Lung (tissue), 12 donors: ENCODE results near the gene LCA5L. TPM values are rescaled to one million over a fixed set of nuclear protein-coding genes. Genes with fewer than 3 reads are reported as not detected.
A peak's percentile ranks its signal among the peaks of the same experiment; 100 is the strongest.

Experiments used
- ATAC-seq: fragments of 200-7000 bp; cut with Tn5 transposase; one replicate; pipeline ENCODE4 v1.9.1; 2020; ENCODE audit warnings: moderate number of reproducible peaks; ENCODE audit not compliant: insufficient read depth, low FRiP score
- DNase-seq, 3 donors: peaks; one replicate each; pipeline ENCODE4 v3.0.0-alpha.2; 2013 to 2017
- H3K27ac ChIP-seq, 2 donors: one replicate each; pipeline ENCODE4 v1.5.1; 2013; ENCODE audit warnings: mild to moderate bottlenecking in 2 of 2, moderate library complexity in 2 of 2, control low read depth in 1 of 2, inconsistent platforms in 1 of 2, low read depth in 1 of 2, low read length in 1 of 2
- H3K27me3 ChIP-seq, 3 donors: one replicate each; pipeline ENCODE4 v1.5.1; 2013; ENCODE audit warnings: low read length in 2 of 3; ENCODE audit not compliant: control insufficient read depth in 3 of 3, insufficient read depth in 3 of 3
- H3K36me3 ChIP-seq, 4 donors: one replicate each; pipeline ENCODE4 v1.5.1; 2013; ENCODE audit warnings: low read length in 4 of 4, mild to moderate bottlenecking in 1 of 4, moderate library complexity in 1 of 4; ENCODE audit not compliant: control insufficient read depth in 4 of 4, insufficient read depth in 4 of 4
- H3K4me1 ChIP-seq, 5 donors: one replicate each; pipeline ENCODE4 v1.5.1; 2013; ENCODE audit warnings: low read length in 5 of 5, mild to moderate bottlenecking in 2 of 5, moderate library complexity in 1 of 5; ENCODE audit not compliant: control insufficient read depth in 5 of 5, insufficient read depth in 5 of 5
- H3K4me3 ChIP-seq: one replicate; pipeline ENCODE4 v1.5.1; 2013; ENCODE audit warnings: mild to moderate bottlenecking, control low read depth, moderate library complexity
- H3K9ac ChIP-seq, 2 donors: one replicate each; pipeline ENCODE4 v1.5.1; 2013; ENCODE audit warnings: low read length in 2 of 2, control low read depth in 1 of 2; ENCODE audit not compliant: insufficient read depth in 1 of 2
- H3K9me3 ChIP-seq, 4 donors: one replicate each; pipeline ENCODE4 v1.5.1; 2013; ENCODE audit warnings: low read length in 3 of 4, mild to moderate bottlenecking in 1 of 4, moderate library complexity in 1 of 4; ENCODE audit not compliant: control insufficient read depth in 4 of 4, insufficient read depth in 3 of 4
- WGBS, 2 donors: extraction: QIAGEN DNeasy Blood & Tissue Kit; methylation state at CpG; one replicate each; pipeline ENCODE4 v1.1.7; 2013; 5-methylcytosine and 5-hydroxymethylcytosine counted together
- polyA plus RNA-seq, 2 donors: library from polyadenylated mRNA; stranded (reverse); fragments of 200-250 nt; gene quantifications; one replicate each; pipeline ENCODE4 v1.2.1, GENCODE V29; 2013
- total RNA-seq, 2 donors: library from RNA; depleted of rRNA in 1 of 2; stranded (reverse); fragments of >200 nt in 1 of 2; gene quantifications; one replicate each; pipeline ENCODE4 v1.2.1, GENCODE V29; 2014 to 2021
- TF ChIP-seq, protein P1 (sequence below): IDR thresholded peaks from 2 replicates; pipeline ENCODE4 v1.5.1; 2012; ENCODE audit warnings: mild to moderate bottlenecking; ENCODE audit errors: control extremely low read depth, extremely low read depth
- donor health status: control.
- donor health status: control.
- donor health status: Bipolar disorder and iron deficiency.
- donor health status: healthy.
- donor health status: DM: yes; HTN: yes; CAD: no.

The LCA5L gene
- total and polyA plus RNA-seq, 4 donors, result 2.4 to 6.5 (median 3.7) TPM

DNA sequence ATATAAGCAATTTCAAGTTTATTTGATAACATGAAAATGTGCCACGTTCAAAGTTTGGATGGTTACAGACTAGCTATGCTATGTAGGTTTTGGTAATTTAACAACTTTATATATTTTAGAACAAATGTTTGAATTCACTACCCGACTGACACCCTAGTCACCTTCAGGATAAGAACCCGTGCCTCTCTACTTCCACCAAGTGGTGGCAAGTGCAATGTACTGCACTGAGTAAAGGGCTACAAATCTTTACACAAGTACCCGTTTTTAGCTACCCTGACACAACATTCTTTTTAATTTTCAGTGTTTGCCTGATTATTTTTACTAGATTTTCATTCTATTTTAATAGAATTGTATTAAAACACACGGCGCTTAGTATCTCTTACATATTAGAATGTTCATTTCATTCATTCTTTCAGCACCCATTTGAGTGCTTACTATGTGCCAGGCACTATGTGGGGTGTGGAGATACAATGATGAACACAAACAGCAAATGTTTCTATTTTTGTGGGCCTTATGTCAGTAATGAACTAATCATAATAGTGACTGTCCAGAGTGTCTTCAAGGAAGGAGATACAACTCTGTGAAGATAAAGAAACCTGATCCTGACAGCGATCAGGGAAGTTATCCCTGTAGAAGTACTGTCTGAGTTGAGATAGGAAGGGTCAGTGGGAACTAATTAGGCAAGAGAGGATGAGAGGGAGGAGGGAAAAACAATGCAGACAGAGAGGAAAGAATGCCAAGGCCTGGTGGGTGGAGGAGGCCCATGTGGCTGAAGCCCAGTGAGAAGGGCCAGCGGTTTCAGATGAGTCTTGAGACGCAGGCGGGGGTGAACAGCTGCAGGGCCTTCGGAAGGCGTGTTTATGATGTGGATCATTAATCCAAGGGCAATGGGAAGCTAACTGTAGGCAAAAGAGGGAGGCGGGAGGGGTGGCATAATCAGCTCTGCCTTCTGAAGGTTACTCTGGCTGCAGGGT, 3.8 kb downstream of the LCA5L start:
- TF ChIP-seq, protein P1, sequence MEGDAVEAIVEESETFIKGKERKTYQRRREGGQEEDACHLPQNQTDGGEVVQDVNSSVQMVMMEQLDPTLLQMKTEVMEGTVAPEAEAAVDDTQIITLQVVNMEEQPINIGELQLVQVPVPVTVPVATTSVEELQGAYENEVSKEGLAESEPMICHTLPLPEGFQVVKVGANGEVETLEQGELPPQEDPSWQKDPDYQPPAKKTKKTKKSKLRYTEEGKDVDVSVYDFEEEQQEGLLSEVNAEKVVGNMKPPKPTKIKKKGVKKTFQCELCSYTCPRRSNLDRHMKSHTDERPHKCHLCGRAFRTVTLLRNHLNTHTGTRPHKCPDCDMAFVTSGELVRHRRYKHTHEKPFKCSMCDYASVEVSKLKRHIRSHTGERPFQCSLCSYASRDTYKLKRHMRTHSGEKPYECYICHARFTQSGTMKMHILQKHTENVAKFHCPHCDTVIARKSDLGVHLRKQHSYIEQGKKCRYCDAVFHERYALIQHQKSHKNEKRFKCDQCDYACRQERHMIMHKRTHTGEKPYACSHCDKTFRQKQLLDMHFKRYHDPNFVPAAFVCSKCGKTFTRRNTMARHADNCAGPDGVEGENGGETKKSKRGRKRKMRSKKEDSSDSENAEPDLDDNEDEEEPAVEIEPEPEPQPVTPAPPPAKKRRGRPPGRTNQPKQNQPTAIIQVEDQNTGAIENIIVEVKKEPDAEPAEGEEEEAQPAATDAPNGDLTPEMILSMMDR, result peak; percentile 8
- H3K27ac ChIP-seq, result no peak overlapping the region
- ATAC-seq (no peak), DNase-seq (peak in 2 of 3 donors; percentile 31 to 55)
- H3K9me3 ChIP-seq, result no peaks in the 10 kb centered on the region
- H3K4me1 ChIP-seq, result peaks cover 0 to 18% (median 5%) of the 10 kb centered on the region in 5 donors
- H3K36me3 ChIP-seq, result no peaks in the 10 kb centered on the region
- H3K27me3 ChIP-seq, result peaks cover 0 to 3% (median 0%) of the 10 kb centered on the region in 3 donors
- WGBS, 2 donors, result 57 to 58% methylated on average over 13 of the region's 13 CpGs
- no peak overlapping the region for H3K9ac ChIP-seq
- H3K4me3 ChIP-seq, result no peak overlapping the region

DNA sequence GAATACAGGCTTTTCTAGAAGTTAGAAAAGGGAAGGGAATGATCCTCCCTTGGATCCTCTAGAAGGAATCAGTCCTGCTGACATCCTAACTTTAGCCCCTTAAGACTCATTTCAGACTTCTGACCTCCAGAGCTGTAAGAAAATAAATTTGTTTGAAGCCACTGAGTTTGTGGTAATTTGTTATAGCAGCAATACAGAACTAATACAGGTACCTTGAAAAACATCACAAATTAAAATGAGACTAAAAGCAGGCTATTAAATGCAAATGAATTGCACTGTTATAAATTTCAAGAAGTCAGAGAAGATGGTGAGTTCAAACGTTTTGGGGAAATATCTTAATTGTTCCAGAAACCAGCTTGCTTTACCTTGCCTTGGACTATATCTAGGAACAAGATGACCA, 6.3 kb downstream of the LCA5L start:
- no peak overlapping the region for H3K27ac ChIP-seq
- DNase-seq (no peak), ATAC-seq (no peak)
- 40 to 47% methylated on average over 1 of the region's 1 CpG for WGBS, 2 donors
- no peaks in the 10 kb centered on the region for H3K36me3 ChIP-seq
- H3K4me3 ChIP-seq, result no peak overlapping the region
- no peak overlapping the region for H3K9ac ChIP-seq
- no peaks in the 10 kb centered on the region for H3K9me3 ChIP-seq
- peaks cover 0 to 3% (median 0%) of the 10 kb centered on the region in 5 donors for H3K4me1 ChIP-seq
- TF ChIP-seq, protein P1, result no peak
- H3K27me3 ChIP-seq, result peaks cover 0 to 3% (median 0%) of the 10 kb centered on the region in 3 donors

DNA sequence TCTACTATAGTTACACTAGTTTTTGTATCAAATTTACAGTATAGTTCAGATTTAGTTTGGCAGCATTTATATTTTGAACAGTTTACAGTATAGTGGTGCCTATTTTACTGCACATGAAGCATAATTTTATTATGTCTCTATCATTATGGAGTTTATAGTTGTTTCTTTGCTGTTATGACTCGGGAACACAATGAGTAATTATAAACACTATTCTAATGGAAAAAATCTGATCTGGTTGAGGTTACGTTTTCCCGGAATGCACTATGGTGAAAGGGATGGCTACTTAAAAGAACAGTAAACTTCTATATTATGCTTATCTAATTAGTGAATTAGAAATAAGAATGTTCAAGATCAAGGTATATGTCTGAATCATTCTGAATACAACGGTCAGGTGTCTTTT, 10.6 kb downstream of the LCA5L start:
- H3K4me1 ChIP-seq, result peaks cover 0 to 1% (median 0%) of the 10 kb centered on the region in 5 donors
- no peaks in the 10 kb centered on the region for H3K9me3 ChIP-seq
- DNase-seq (no peak), ATAC-seq (no peak)
- H3K27ac ChIP-seq, result no peak overlapping the region
- no peaks in the 10 kb centered on the region for H3K36me3 ChIP-seq
- TF ChIP-seq, protein P1, result no peak
- 72 to 77% methylated on average over 4 of the region's 4 CpGs for WGBS, 2 donors
- no peak overlapping the region for H3K4me3 ChIP-seq
- peaks cover 0 to 2% (median 0%) of the 10 kb centered on the region in 3 donors for H3K27me3 ChIP-seq
- H3K9ac ChIP-seq, result no peak overlapping the region
